GM18502 (cell line): ENCODE results near the gene NDE1.
"Not testable (repeated sequence)": the region's sequence is repeated elsewhere in the genome, so short reads cannot be mapped to it uniquely, and the experiment has no call there.

ENCODE experiments used
- ATAC-seq: cut with Tn5 transposase; IDR thresholded peaks from one replicate; pipeline ENCODE4 v1.9.1; 2021; ENCODE audit warnings: mild to moderate bottlenecking; ENCODE audit not compliant: unreplicated experiment, poor library complexity

The NDE1 gene

DNA sequence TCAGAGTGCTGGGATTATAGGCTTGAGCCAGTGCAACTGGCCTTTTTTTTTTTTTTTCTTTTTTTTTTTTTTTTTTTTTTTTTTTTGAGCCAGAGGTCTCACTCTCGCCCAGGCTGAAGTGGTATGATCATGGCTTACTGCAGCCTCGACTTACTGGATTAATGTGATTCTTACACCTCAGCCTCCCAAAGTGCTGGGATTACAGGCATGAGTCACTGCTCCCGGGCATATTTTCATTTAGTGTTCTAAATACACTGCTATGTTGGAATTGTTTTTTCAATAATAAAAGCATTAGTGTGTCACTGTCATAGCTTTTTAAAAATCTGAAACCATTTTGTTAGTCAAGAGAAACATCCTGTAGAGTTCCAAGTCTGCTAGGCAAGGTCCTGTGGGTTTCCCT lies 40.3 kb downstream of the NDE1 start:
- no peak for ATAC-seq

DNA sequence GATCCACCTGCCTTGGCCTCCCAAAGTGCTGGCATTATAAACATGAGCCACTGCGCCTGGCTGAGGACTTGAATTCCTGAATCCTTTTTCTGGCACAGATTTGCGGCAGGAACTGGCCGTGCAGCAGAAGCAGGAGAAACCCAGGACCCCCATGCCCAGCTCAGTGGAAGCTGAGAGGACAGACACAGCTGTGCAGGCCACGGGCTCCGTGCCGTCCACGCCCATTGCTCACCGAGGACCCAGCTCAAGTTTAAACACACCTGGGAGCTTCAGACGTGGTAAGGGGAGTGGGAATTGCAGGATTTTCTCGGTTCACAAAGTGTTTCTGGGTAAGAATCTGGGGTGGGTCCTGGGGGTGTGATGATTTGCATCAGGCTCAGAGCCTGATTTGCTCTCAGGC lies 41.0 kb downstream of the NDE1 start:
- ATAC-seq = no peak

DNA sequence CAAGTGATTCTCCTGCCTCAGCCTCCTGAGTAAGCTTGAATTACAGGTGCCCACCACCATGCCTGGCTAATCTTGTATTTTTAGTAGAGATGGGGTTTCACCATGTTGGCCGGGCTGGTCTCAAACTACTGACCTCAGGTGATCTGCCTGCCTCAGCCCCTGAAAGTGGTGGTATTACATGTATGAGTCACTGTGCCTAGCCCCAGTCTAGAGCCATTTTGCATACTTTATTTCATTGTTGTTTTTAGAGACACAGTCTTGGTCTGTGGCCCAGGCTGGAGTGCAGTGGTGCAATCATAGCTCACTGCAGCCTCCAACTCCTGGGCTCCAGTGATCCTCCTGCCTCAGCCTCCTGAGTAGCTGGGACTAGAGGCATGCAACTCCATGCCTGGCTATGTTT lies 42.5 kb downstream of the NDE1 start:
- not testable (repeated sequence) for ATAC-seq

DNA sequence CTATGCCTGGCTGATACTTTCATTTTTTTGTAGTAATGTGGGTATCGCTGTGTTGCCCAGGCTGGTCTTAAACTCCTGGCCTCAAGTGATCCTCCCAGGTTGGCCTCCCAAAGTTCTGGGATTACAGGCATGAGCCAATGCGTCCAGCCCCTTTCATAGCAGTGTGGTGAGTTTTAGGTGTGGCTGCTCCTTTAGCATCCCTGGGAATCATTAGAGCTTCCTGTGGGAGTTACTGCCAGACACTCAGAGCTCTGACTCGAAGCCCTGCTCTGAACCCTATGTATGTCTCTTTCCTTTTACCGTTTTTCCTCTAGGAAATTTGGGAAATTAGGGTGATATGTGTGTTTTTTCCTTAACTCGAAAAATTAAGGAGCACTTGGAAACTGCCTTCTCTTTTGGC lies 44.5 kb downstream of the NDE1 start:
- no peak for ATAC-seq

DNA sequence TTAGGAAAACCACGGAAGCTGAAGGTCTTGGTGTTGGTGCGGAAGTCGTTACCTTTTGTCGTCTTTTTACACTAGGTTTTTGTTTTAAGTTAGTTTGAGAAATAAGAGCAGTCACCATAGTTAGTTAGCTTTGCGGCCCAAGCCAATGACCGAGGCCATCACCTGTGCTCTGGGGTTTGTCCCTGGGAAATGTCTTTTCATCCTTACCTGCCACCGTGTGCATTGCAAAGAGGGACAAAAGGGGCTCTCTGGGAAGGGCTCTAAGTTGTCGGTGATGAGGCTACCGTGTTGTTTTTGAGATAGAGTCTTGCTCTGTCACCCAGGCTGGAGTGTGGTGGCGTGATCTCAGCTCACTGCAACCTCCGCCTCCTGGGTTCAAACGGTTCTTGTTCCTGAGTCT lies 49.8 kb downstream of the NDE1 start:
- no peak for ATAC-seq

DNA sequence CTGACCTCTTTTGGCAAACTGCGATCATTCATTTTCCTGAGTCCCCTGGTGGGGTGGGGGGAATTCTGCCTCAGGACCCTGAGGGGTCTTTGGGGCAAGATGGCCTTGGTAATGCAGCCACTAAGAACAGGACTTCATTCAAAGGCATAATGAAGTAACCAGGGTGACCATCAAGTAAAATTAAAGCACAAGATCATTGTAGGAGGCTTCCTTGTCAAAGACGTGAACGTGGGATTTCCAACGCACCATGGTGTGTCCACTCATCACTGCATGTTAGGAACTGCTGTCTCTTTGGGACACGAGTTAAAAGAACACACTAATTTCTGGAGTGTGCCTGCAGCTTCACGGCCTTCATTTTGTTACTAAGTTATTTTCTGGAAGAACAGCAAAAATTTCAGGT lies 51.3 kb downstream of the NDE1 start:
- no peak for ATAC-seq

DNA sequence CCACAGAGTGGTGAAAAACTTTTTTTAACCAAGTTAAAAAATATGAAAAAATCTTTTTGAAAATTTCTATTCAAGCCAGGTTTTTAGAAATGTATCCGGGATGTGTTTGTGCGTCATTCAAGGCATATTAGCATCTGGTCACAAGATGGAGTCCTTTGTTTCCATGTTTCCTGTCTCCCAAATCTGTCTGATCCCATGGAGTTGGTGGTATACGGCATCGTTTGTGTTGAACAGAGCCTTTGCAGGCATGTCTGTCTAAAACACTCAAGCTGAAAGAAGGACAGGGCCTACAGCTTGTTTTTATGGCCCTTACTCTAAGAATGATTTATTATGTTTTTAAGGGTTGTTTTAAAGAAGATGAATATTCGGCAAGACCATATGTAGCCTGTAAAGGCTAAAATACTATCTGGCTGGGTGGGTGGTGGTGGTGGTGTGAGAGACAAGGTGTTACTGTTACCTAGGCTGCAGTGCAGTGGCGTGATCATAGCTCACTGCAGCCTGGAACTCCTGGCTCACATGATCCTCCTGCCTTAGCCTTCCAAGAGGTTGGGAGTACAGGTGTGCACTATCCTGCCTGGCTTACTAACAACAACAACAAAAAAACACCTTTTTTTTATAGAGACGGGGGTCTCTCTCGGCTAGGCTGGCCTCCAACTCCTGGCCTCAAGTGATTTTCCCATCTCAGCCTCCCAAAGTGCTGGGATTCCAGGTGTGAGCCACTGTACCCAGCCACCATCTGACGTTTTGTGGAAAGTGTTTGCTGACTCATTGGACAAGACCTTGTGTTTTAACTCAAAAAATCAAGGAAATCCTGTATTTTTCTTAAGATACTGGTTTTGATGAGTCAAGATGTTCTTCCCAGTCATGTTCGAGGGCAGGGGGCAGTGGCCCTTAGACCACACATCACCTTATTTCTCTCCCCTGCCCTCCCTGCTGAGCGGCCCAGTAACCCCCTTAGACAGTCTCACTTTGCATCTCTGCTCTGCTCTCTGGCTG lies 52.2 kb downstream of the NDE1 start:
- ATAC-seq = no peak

DNA sequence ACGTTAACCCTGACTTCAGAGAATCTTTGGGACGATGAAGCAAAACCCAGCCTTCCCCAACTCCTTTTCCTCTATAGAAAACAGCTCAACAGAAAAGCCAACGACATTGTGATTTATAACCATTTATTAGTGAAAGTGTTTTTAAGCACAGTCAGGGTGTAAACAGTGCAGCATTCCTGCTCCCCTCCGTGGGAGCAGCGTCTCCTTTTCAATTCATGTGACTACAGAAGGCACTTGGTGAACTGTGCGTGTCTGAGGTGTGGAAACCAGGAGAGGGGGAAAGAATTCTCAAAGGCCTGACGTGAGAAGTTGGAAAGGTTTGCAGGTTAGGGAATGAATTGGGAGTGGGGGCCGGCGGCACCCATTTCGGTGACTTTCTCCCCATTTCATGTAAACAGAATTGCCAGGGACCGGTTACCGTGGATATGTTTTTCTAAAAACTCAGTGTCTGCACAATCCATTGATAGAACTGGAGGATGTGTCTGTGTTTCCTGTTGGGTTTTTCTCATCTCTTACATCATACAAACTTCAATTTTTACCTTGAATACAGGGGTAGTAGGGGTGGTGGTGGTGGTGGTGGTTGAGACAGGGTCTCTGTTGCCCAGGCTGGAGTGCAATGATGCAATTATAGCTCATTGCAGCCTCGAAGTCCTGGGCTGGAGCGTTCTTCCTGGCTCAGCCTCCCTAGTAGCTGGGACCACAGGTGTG lies 53.1 kb downstream of the NDE1 start:
- ATAC-seq = no peak

DNA sequence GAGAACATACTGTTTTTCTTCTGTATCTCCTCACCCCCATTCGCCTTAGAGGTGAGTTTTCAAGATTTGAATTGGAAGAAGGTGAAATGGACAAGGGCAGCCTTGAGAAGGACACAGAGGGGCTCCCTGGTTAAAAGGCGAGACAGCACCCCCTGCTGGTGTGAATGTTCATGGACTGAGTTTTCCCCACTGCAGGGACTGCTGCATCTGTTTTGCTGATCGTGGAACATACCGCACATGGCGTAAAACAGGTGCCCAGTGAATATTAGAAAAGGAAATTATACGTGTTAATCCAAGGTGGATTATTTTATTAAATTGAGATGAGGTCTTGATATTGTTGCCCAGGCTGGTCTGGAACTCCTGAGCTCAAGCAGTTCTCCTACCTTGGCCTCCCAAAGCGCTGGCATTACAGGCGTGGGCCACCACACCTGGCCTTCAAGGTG lies 54.5 kb downstream of the NDE1 start:
- no peak for ATAC-seq

DNA sequence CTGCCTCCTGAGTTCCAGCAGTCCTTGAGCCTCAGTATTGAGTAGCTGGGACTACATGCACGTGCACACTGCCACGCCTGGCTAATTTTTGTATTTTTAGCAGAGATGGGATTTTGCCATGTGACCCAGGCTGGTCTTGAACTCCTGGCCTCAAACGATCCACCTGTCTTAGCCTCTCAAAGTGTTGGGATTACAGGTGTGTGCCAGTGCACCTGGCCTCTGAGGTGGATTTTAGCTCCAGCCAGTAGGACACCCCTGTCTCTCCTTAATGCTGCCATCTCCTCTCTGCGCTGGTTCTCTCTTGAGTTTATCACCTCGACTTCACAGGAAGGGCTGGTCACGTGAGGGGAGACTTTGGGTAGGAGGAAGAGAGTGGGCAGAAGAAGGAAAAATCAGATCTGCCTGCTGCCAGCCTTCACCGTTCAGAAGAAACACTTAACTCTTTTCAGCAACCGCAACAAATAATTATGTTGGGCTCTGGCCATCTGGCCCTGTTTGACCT lies 55.1 kb downstream of the NDE1 start:
- no peak for ATAC-seq

DNA sequence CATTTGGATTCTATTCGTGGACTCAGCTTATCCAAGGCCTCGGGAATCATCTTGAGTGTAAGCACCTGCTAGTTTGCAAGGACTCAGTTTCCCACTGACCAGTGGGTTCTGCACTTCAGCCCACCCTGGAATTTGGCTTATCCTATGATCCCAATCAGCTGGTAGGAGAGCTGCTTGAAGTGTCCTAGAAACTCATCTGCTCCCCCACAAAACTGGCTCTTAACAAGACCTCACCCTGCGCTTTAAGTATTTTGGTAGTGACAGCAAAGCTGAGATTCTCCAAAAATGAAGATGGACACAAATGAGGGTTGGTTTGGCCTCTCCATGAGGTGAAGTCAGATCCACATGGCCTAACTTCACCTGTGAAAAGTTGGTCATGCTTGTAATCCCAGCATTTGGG lies 57.3 kb downstream of the NDE1 start:
- ATAC-seq = no peak

DNA sequence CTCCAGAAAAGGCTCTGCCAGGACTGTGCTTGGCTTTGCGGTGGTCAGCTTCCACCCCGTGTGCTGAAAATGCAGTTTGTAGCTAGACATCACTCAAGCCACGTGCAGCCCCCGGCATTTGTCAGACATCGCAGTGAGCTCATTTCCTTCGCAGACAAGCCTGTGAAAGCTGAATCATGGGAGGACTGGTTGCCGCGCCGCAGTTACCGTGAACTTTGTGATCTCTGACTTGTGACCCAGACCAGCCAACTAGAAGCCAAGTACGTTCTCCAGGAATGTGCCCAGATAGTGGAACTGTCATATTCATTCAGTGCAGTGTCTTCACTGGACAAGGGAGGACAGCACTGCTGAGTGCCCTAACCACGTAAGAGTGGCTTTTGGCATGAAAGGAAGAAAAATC lies 58.1 kb downstream of the NDE1 start:
- ATAC-seq = no peak

DNA sequence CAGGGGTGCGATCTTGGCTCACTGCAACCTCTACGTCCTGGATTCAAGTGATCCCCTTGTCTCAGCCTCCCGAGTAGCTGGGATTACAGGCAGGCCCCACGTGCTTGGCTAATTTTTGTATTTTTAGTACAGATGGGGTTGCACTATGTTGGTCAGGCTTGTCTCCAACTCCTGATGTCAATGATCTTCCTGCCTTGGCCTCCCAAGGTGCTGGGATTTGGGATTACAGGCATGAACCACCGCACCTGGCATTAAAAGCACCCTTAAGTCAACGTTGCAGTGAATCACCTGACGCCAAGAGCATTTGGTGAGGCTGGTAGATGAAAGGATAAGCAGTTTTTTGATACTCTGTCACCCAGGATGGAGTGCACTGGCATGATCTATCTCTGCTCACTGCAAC lies 59.0 kb downstream of the NDE1 start:
- no peak for ATAC-seq

DNA sequence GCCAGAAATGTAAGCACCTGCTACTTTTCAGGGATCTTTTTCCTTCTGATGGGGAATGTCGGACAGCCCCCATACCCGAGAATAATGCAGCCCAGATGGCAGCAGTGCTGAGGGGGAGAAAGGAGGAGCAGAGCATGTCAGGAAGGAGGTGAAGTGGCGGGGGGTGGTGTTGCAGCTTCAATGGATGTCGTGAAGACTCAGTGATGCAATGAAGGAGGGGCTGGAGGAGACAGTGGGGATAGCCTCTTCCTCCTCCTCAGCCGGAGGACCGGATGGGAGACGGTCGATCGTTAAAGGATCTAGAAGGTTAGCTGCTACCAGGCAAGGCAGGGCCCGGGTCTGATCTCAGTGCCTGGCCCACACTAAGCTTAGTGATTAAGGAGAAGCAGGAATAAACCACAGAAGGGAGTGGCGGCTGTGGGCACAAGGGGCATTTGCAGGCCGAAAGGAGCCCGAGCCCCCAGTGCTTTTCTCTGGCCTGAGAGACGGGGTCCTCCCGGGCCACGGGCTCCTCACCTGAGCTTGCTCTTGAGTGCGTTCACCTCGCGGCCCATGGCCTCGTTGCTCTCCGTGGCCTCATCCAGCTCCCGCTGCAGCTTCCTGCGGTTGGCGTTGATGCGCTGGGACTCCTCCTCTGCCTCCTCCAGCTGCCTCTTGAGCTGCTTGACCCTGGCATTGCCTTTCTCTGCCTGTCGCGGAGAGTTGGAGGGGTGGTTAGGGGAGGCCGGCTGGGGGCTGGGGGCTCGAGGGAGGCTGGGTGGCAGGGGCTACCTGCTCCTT lies 64.5 kb downstream of the NDE1 start:
- no peak for ATAC-seq

DNA sequence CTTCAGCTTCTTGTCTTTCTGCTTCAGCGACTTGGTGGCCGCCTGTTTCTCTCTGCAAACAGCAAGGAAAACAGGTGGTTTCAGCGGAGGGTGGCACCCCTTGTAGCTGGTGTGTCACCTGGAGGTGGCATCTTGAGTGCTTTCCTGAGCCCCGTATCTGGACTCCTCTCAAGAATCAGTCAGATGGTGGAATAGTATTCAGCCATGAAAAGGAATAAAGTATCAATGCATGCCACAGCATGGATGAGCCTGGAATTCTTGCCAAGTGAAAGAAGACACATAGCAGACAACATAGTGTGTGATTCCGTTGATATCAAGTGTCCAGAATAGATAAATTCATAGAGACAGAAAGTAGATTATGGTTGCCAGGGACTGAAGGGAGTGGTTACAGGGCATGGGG lies 65.2 kb downstream of the NDE1 start:
- no peak for ATAC-seq

DNA sequence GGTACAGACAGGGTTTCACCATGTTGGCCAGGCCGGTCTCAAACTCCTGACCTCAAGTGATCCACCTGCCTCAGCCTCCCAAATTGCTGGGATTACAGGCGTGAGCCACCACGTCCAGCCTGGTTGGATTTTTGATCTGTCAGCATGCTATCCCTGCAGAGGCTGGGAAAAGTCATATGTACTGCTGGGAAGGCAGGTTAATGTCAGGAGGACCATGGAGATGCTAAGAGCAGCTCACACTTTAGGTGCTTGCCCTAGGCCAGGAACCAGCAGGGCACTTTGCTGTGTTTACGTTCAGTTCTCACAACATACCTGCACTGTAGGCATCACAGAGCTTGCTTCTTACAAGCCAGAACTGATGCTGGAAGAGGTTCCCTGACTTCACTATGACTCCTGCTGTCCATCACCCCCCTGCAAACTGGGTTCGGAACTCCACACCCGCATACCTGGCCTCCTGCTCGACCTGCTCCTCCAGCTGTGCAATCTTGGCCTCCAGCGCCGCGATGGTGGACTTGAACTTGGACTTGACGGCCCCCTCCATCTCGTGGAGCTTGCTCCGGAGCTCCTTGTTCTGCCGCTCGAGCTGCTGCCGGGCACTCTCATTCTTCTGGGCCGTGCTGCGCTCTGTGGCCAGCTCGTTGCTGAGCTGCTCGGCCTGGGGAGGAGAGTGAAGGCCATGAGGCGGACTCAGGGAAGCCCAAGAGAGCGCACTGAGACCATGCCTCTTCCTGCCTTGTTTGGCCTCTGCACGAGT lies 66.8 kb downstream of the NDE1 start:
- no peak for ATAC-seq

DNA sequence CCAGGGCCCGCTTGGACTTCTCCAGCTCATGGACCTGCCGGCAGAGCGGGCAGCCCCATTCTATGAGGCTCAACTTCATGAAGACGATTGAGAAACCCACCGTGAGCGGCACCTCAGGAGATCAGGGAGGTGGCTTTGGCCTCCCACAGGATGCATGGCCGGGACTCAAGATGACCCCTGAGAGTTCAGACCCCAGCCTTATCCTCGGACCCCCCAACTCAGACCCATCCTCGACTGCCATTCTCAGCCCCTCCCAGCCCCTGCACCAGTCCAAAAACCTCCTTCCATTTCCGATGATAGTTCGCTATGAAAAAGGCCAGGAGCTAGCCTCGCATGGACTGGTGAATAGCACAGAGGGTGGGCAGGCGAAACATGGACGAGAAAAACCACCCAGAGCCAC lies 71.0 kb downstream of the NDE1 start:
- no peak for ATAC-seq

DNA sequence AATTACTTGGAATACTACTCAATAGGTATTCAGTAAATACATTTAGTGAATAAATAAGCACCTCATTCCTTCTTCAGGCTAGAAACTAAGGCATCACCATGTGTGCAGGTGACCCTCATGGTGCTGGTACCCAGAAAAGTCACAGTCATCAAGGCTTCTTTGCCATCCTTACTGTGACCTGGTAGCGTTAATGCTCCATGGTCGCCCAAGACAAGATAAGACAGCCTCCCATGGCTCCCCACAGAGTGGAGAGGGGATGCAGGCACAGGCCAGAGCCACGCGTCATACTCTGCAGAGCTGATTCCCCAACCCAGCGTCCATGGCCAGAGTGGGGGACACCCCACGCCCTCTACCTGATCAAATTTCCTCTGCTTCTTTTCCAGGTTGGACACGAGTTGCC lies 73.8 kb downstream of the NDE1 start:
- ATAC-seq = no peak

DNA sequence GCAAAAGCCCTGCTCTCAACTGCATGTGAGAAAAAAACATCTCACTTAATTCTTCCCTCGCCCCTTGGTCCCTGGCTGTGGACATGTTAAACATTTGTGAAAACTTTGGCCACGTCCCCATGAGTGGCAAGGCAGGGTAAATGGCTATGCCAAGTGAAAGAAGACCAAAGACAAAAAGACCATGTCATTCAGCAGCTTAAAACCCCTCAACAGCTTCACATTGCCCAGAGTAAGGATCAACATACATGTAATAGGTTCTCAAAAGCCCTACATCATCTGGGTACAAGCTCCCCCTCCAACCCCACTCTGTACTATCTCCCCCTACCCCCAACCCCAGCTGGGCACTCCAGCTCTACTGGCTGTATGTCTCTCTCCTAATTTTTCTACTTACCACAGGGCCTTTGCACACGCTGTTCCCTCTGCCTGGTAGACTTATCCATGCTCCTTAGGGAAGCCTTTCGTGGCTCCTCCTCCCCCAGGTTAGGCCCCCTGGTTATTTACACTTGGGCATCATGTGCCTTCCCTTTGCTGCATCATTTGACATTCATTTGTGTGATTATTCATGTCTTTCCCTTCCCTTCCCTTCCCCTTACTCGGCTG lies 75.7 kb downstream of the NDE1 start:
- ATAC-seq = no peak

DNA sequence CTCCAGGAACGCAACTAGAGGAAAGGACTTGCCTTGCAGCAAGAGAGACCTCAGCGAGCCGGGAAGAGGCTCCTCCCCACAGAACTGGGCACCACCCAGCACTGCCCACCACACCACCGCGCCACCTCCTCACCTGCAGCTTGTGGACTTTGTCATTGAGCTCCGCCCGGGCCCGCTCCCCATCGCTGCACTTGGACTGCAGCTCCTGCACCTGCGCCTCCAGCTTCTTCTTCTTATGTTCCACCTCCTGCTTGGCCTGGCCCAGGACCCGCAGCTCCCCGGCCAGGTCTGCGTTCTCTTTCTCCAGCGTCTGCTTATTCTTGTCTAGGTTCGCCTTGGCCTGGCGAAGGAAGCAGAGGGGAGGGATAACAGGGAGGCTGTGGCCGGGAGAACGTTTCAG lies 76.7 kb downstream of the NDE1 start:
- no peak for ATAC-seq
